Measurements from ENCODE around the gene ADCY9.

DNA sequence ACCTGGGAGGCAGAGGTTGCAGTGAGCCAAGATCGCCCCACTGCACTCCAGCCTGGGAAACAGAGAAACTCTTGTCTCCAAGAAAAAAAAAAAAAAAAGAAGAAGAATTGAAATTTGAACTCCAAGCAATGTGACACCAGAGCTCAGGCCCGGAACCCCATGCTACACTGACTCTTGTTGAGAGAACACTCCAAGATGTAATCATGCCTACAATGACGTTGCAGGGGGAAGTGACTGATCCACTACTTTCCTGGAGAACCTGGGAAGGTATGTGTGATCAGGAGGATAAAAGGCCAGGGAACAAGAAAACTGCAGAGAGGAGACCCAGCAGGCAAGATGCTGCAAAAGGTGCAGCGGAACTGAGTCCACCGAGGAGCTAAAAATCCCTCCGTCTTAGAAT, 57.9 kb downstream of the ADCY9 start:
- TF ChIP-seq KAT7 (CRISPR knock-in tag; IDR thresholded peaks at IDR 0.05; ENCODE audit: borderline replicate concordance) (no peak), ATF1 (CRISPR knock-in tag; IDR thresholded peaks at IDR 0.05) (no peak), RORB (CRISPR knock-in tag; IDR thresholded peaks at IDR 0.05) (no peak), SP1 (CRISPR knock-in tag; conservative IDR thresholded peaks at IDR 0.05) (no peak), ETV6 (CRISPR knock-in tag; IDR thresholded peaks at IDR 0.05) (no peak), FOXK1 (CRISPR knock-in tag; IDR thresholded peaks at IDR 0.05) (no peak), ZNF416 (CRISPR knock-in tag; IDR thresholded peaks at IDR 0.05) (no peak), ZNF317 (CRISPR knock-in tag; IDR thresholded peaks at IDR 0.05; ENCODE audit: borderline replicate concordance, low read depth) (no peak)
- TF ChIP-seq, protein P1, sequence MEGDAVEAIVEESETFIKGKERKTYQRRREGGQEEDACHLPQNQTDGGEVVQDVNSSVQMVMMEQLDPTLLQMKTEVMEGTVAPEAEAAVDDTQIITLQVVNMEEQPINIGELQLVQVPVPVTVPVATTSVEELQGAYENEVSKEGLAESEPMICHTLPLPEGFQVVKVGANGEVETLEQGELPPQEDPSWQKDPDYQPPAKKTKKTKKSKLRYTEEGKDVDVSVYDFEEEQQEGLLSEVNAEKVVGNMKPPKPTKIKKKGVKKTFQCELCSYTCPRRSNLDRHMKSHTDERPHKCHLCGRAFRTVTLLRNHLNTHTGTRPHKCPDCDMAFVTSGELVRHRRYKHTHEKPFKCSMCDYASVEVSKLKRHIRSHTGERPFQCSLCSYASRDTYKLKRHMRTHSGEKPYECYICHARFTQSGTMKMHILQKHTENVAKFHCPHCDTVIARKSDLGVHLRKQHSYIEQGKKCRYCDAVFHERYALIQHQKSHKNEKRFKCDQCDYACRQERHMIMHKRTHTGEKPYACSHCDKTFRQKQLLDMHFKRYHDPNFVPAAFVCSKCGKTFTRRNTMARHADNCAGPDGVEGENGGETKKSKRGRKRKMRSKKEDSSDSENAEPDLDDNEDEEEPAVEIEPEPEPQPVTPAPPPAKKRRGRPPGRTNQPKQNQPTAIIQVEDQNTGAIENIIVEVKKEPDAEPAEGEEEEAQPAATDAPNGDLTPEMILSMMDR (IDR thresholded peaks at IDR 0.05) = no peak
- TF ChIP-seq, protein P2, sequence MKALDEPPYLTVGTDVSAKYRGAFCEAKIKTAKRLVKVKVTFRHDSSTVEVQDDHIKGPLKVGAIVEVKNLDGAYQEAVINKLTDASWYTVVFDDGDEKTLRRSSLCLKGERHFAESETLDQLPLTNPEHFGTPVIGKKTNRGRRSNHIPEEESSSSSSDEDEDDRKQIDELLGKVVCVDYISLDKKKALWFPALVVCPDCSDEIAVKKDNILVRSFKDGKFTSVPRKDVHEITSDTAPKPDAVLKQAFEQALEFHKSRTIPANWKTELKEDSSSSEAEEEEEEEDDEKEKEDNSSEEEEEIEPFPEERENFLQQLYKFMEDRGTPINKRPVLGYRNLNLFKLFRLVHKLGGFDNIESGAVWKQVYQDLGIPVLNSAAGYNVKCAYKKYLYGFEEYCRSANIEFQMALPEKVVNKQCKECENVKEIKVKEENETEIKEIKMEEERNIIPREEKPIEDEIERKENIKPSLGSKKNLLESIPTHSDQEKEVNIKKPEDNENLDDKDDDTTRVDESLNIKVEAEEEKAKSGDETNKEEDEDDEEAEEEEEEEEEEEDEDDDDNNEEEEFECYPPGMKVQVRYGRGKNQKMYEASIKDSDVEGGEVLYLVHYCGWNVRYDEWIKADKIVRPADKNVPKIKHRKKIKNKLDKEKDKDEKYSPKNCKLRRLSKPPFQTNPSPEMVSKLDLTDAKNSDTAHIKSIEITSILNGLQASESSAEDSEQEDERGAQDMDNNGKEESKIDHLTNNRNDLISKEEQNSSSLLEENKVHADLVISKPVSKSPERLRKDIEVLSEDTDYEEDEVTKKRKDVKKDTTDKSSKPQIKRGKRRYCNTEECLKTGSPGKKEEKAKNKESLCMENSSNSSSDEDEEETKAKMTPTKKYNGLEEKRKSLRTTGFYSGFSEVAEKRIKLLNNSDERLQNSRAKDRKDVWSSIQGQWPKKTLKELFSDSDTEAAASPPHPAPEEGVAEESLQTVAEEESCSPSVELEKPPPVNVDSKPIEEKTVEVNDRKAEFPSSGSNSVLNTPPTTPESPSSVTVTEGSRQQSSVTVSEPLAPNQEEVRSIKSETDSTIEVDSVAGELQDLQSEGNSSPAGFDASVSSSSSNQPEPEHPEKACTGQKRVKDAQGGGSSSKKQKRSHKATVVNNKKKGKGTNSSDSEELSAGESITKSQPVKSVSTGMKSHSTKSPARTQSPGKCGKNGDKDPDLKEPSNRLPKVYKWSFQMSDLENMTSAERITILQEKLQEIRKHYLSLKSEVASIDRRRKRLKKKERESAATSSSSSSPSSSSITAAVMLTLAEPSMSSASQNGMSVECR (CRISPR knock-in tag; IDR thresholded peaks at IDR 0.05; ENCODE audit: borderline replicate concordance) = no peak
- TF ChIP-seq, protein P3, sequence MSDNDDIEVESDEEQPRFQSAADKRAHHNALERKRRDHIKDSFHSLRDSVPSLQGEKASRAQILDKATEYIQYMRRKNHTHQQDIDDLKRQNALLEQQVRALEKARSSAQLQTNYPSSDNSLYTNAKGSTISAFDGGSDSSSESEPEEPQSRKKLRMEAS (CRISPR knock-in tag; IDR thresholded peaks at IDR 0.05) = no peak
- TF ChIP-seq, protein P4, sequence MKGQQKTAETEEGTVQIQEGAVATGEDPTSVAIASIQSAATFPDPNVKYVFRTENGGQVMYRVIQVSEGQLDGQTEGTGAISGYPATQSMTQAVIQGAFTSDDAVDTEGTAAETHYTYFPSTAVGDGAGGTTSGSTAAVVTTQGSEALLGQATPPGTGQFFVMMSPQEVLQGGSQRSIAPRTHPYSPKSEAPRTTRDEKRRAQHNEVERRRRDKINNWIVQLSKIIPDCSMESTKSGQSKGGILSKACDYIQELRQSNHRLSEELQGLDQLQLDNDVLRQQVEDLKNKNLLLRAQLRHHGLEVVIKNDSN (CRISPR knock-in tag; IDR thresholded peaks at IDR 0.05) = no peak
- TF ChIP-seq, protein P5, sequence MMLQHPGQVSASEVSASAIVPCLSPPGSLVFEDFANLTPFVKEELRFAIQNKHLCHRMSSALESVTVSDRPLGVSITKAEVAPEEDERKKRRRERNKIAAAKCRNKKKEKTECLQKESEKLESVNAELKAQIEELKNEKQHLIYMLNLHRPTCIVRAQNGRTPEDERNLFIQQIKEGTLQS (CRISPR knock-in tag; conservative IDR thresholded peaks at IDR 0.05) = no peak
